GM12864 (cell line): Measurements from ENCODE around the gene CLIC5.

Experiments
- DNase-seq: peaks from one replicate; pipeline ENCODE4 v3.0.0-alpha.2; 2011; ENCODE audit warnings: low read depth
- H3K4me3 ChIP-seq: 2 replicates; pipeline ENCODE4 v1.5.1; 2011; ENCODE audit warnings: mild to moderate bottlenecking, low read depth, low read length, control low read depth
- CTCF ChIP-seq: IDR thresholded peaks from 2 replicates; pipeline ENCODE4 v1.5.1; 2011; ENCODE audit warnings: low read depth, mild to moderate bottlenecking, moderate library complexity, low read length, control low read depth, inconsistent platforms; ENCODE audit errors: missing control alignments

Gene CLIC5

GRCh38 chr6:45877970-45878590 is 137.6 kb downstream of the CLIC5 start:
- DNase-seq = no peak
- no peak overlapping the region for H3K4me3 ChIP-seq
- TF ChIP-seq CTCF = no peak

DNA sequence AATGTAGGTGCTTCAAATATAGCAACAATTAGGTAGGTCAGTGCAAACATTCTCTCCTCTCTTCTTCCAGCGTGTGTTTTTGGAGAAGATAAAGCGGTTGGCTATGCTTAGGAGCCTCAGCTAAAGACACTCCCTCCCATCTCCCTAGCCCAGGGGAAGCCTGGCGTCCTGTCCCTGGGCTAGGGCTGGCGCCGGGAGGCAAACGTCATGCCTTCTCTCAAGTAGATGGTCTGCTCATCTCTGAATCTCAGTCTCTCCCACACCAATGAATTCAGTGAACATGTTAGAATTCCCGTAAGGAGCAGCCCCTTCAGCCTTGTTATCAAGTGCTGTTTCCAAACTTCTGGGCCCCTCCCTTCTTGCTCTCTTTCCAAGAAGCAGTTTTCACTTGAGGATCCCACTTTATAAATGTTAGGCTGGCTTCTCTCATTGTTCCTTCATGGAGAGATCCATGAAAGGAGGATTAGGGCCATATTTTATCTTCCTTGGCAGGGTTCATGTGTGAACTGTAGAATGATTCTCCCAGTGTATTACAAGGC is 142.8 kb downstream of the CLIC5 start:
- no peak for TF ChIP-seq CTCF
- no peak overlapping the region for H3K4me3 ChIP-seq
- DNase-seq = no peak

DNA sequence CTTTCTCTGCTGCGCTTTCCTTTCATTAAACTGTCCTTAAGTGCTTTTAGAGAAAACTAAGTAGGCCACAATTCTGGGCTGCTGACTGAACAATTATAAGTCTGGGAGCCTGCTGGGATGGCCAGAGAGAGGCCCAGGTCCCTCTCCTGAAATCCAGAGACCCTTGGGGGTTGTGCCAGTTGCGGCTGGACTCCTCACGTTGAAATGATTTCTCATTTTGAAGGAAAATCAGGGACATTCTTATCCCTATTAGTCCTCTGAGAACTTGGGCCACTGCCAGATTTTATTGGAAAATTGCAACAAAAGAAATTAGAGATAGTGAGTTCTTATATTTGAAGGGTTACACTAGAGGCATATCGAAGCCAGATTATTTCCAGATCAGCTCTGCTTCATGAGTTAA is 145.1 kb downstream of the CLIC5 start:
- H3K4me3 ChIP-seq = no peak overlapping the region
- TF ChIP-seq CTCF = no peak
- no peak for DNase-seq

DNA sequence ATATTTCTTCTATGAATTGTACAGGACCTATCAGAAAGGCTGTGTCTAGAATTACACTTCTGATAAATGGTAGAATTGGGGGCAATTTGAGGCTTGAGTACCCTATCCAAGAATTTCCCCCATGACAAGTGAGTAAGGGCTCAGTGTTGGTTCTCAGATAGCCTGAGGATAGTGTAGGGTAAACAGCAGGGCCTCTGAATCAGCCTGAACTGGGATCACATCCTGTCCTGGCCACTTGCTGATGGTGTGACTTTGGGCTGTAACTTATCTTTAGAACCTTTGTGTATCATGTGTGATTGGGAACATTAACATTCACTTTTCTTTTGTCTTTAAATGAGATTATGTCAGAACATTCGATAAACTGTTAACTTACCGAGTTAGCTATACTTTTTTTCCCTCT is 151.0 kb downstream of the CLIC5 start:
- no peak for DNase-seq
- TF ChIP-seq CTCF = no peak

DNA sequence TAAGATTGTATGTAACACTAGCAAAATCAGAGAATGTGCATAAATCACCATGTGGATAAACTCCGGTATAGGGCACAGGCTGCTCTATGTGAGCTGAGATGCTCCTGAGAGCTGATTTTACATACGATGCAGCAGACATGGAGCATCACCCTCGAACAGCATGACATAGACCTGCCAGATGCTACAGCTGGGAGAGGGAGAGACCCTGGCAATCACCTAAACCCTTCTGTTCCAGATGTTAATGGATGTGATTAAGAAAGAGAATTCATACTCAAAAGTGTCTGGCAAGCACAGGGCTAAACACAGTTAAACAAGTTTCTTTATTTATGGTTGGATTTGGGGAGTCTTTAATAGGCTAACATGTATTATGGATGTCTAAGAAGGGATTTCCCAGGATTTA is 157.0 kb downstream of the CLIC5 start:
- no peak overlapping the region for H3K4me3 ChIP-seq
- DNase-seq = no peak
- no peak for TF ChIP-seq CTCF

More for the DNA sequence above, 151.0 kb downstream of the CLIC5 start:
- H3K4me3 ChIP-seq = no peak overlapping the region

DNA sequence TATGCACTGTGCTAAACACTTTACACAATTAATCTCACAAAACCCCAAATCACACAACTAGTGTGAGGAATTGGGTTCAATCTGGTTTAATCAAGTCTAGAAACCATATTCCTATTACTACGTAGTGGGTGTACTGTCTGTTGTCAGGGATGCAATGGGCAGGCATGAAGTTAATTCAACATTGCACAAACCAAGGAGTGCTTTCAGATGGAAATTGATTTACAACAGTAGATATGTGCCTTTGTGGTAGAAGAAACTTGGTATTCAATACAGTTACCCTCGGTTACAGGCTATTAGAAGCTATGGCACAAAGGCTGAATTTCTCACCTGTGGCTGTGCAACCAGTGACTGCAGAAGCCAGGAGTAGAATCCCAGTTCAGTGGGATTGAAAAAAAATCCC is 157.8 kb downstream of the CLIC5 start:
- H3K4me3 ChIP-seq = no peak overlapping the region
- DNase-seq = no peak
- TF ChIP-seq CTCF = no peak
